ENCODE measurements around the gene HDLBP. TPM values are rescaled to one million over a fixed set of nuclear protein-coding genes. Genes with fewer than 3 reads are reported as not detected.

The HDLBP gene
- total RNA-seq, 1 donor from 2014 or later = 300 TPM

DNA sequence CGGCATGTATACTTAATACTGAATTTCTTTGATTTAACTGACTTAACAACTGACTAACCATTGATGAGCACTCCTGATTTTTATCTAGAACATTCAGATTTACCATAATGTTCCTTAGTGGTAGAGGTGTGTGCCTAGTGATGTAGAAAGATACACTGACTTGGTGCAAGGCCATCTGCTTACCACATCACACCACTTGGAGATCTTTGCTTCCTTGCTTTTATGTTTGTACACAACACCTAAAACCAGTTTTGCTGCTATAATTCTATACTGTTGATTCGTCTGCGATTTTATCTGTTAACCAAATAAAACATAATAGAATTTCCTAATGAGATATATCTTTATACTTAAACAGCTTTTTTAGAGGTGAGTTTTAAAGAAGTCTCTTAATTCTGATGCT, 36.8 kb upstream of the HDLBP start:
- Histone ChIP-seq H3K4me3 (no peak overlapping the region), H3K36me3 (peaks cover 2 to 58% of the 10 kb centered on the region in 2 donors), H3K4me1 (peaks cover 17% of the 10 kb centered on the region), H3K27me3 (no peaks in the 10 kb centered on the region), H3K9me3 (no peaks in the 10 kb centered on the region), H3K27ac (no peak overlapping the region)
- TF ChIP-seq POLR2AphosphoS5 (IDR thresholded peaks at IDR 0.05; ENCODE audit: insufficient read depth in 1 of 2, low read depth in 1 of 2) = no peak
- TF ChIP-seq, protein P1, sequence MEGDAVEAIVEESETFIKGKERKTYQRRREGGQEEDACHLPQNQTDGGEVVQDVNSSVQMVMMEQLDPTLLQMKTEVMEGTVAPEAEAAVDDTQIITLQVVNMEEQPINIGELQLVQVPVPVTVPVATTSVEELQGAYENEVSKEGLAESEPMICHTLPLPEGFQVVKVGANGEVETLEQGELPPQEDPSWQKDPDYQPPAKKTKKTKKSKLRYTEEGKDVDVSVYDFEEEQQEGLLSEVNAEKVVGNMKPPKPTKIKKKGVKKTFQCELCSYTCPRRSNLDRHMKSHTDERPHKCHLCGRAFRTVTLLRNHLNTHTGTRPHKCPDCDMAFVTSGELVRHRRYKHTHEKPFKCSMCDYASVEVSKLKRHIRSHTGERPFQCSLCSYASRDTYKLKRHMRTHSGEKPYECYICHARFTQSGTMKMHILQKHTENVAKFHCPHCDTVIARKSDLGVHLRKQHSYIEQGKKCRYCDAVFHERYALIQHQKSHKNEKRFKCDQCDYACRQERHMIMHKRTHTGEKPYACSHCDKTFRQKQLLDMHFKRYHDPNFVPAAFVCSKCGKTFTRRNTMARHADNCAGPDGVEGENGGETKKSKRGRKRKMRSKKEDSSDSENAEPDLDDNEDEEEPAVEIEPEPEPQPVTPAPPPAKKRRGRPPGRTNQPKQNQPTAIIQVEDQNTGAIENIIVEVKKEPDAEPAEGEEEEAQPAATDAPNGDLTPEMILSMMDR (IDR thresholded peaks at IDR 0.05) = no peak
- TF ChIP-seq POLR2A (IDR thresholded peaks at IDR 0.05) = no peak
- no peak for DNase-seq (ENCODE audit: extremely low spot score in 2 of 2)
- intact Hi-C loops (cut with DNase I) = no loop called here

DNA sequence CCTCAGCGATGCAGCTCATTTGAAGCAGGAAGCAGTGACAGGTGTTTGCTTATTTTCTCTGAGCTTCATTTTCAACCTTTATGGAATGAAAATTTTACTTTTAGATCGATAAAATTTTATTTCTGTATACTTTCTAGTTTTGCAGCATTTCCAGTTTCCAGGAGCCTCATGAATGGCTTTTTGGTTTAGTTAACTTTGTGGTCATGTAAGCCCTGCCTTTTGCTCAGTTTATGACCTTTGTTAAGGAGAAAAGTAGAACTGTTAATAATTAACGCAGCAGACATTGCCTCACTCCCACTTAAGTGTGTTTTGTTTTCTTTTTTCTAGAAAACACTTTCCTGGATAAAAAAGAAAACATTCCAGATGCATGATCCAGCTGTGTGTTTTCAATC, 36.2 kb upstream of the HDLBP start:
- H3K36me3 ChIP-seq = peaks cover 2 to 64% of the 10 kb centered on the region in 2 donors

DNA sequence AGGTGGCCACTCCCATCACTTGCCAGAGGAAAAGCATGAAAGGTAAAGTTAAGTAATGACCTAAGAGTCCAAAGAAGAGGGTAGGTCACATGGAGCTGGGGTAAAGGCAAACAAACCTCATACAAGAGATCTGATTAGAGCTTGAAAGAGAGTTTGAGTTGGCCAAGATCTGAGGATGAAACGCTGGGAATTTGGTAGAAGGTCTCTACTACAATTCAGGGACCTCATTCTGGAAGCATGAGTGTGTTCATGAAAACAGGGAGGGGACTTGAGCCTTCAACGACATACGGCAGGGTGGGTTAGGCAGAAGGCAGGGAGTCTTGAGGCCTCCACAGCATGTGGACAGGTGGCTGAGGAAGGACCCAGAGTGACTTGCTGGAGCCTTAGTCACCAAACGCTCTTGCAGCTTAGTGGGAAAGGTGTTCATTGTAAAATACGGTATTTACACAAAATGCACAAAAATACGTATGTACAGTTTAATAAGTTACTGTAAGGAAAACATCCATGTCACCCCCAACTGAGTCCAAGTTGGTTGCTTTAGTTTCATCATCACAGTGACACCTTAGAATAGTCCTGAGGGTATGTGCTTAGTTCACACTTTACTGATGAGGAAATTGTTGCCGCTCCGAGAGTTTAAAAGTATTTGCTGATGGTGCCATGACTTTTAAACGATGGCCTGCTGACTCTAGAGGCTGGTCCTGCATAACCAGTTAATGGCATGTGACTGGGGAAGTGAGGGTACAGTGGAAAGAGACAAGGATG, 35.6 kb upstream of the HDLBP start:
- Histone ChIP-seq H3K27me3 (no peaks in the 10 kb centered on the region), H3K4me3 (no peak overlapping the region), H3K27ac (no peak overlapping the region), H3K36me3 (peaks cover 2 to 70% of the 10 kb centered on the region in 2 donors), H3K9me3 (no peaks in the 10 kb centered on the region), H3K4me1 (peaks cover 9% of the 10 kb centered on the region)
- DNase-seq (ENCODE audit: extremely low spot score in 2 of 2) = no peak
- TF ChIP-seq, protein P1 (IDR thresholded peaks at IDR 0.05) = no peak
- no peak for TF ChIP-seq POLR2A (IDR thresholded peaks at IDR 0.05)
- TF ChIP-seq POLR2AphosphoS5 (IDR thresholded peaks at IDR 0.05; ENCODE audit: insufficient read depth in 1 of 2, low read depth in 1 of 2) = no peak
- intact Hi-C loops (cut with DNase I) = no loop called here

More for the DNA sequence above, 36.2 kb upstream of the HDLBP start:
- Histone ChIP-seq H3K4me1 (peaks cover 12% of the 10 kb centered on the region), H3K4me3 (no peak overlapping the region), H3K27me3 (no peaks in the 10 kb centered on the region), H3K9me3 (no peaks in the 10 kb centered on the region), H3K27ac (no peak overlapping the region)
- no peak for DNase-seq (ENCODE audit: extremely low spot score in 2 of 2)
- intact Hi-C loops (cut with DNase I) = no loop called here
- TF ChIP-seq, protein P1 (IDR thresholded peaks at IDR 0.05) = no peak
- TF ChIP-seq POLR2AphosphoS5 (IDR thresholded peaks at IDR 0.05; ENCODE audit: insufficient read depth in 1 of 2, low read depth in 1 of 2) (no peak), POLR2A (IDR thresholded peaks at IDR 0.05) (no peak)

DNA sequence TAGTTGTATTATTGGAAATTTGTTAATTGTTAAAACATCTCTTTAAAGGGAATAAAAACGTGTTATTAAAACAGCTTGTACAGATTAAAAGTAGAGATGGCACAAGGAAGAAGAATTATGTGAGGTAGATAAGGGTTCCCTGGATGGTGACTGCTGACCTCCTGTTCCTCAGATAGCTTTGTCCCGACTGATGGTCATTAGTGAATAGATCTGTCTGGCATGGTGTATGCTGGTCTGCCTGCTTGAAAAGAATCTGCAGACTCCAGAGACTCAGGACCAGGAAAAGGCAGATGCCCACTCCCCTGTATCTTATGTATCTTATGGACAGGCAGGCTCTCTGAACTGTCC, 35.0 kb upstream of the HDLBP start:
- no peak for DNase-seq (ENCODE audit: extremely low spot score in 2 of 2)
- Histone ChIP-seq H3K27ac (no peak overlapping the region), H3K4me3 (no peak overlapping the region), H3K4me1 (peaks cover 9% of the 10 kb centered on the region), H3K9me3 (no peaks in the 10 kb centered on the region), H3K27me3 (no peaks in the 10 kb centered on the region), H3K36me3 (peaks cover 2 to 75% of the 10 kb centered on the region in 2 donors)
- intact Hi-C loops (cut with DNase I) = no loop called here
- no peak for TF ChIP-seq POLR2AphosphoS5 (IDR thresholded peaks at IDR 0.05; ENCODE audit: insufficient read depth in 1 of 2, low read depth in 1 of 2)

DNA sequence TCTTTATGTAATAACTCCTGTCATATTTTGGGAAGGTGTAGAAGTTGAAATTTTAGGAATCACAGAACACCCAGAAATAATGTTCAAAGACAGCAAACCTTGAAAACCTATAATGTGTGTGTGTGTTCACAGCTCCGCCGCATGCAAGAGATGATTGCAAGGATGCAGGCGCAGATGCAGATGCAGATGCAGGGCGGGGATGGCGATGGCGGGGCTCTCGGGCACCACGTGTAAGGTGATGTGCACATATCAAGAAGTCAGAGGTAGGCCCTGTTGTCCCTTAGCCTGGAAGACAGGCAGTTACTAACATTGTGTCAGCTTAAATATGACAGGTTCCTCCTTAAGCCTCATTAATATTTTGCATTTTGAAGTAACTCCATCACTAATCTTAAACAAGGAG, 34.5 kb upstream of the HDLBP start:
- Histone ChIP-seq H3K36me3 (peaks cover 2 to 80% of the 10 kb centered on the region in 2 donors), H3K4me3 (no peak overlapping the region), H3K4me1 (peaks cover 5% of the 10 kb centered on the region), H3K27me3 (no peaks in the 10 kb centered on the region), H3K9me3 (no peaks in the 10 kb centered on the region), H3K27ac (no peak overlapping the region)
- intact Hi-C loops (cut with DNase I) = no loop called here
- DNase-seq (ENCODE audit: extremely low spot score in 2 of 2) = no peak
- TF ChIP-seq POLR2AphosphoS5 (IDR thresholded peaks at IDR 0.05; ENCODE audit: insufficient read depth in 1 of 2, low read depth in 1 of 2) (no peak), POLR2A (IDR thresholded peaks at IDR 0.05) (no peak)
- TF ChIP-seq, protein P1 (IDR thresholded peaks at IDR 0.05) = no peak
